HCT116 (cell line): Measurements from ENCODE around the gene RGSL1. TPM values are rescaled to one million over a fixed set of nuclear protein-coding genes. Genes with fewer than 3 reads are reported as not detected.

Source experiments
- ATAC-seq: fragments of 200-7000 bp; cut with Tn5 transposase; 2 replicates; pipeline ENCODE4 v1.9.1; 2020; ENCODE audit warnings: mild to moderate bottlenecking, moderate library complexity
- BruUV-seq: library from RNA; stranded (reverse); fragments of 400-500 nt; replicated peaks from 2 replicates; lab custom pipeline; 2021; lab: Mats Ljungman, UMichigan
- CTCF ChIA-PET: fragments of 300-600 bp; sonication (Branson Sonifier 250); formaldehyde crosslinking; loops from one replicate; lab custom pipeline; 2021; ENCODE audit warnings: antibody characterized with exemption; lab: Charles Lee
- POLR2A ChIA-PET: fragments of 300-600, 350-600 bp; sonication (Branson Sonifier 250); formaldehyde crosslinking; loops from one replicate; lab custom pipeline; 2021; ENCODE audit warnings: antibody characterized with exemption; lab: Charles Lee
- RAD21 ChIA-PET, 2 experiments: fragments of 300-600 bp; sonication (Branson Sonifier 250); formaldehyde crosslinking; loops; one replicate each; lab custom pipeline; 2023; ENCODE audit warnings: low total read pairs in 2 of 2; ENCODE audit not compliant: uncharacterized antibody in 2 of 2, unreplicated experiment in 2 of 2, low non-redundant PET in 1 of 2; lab: Charles Lee
- DNase-seq: peaks from one replicate; pipeline ENCODE4 v3.0.0-alpha.2; 2010; ENCODE audit warnings: low read depth, low spot score
- H2AFZ ChIP-seq: fragments of 200-600 bp; shearing (Covaris generic), sonication (generic); 2 replicates; pipeline ENCODE4 v1.6.1; 2017; ENCODE audit warnings: low read depth, mixed run types, mixed read lengths, antibody characterized with exemption, low read length; ENCODE audit not compliant: poor library complexity, severe bottlenecking
- H3K27ac ChIP-seq: 2 replicates; pipeline ENCODE4 v1.5.1; 2012; ENCODE audit warnings: low read depth, low read length
- H3K27me3 ChIP-seq: fragments of 200-600 bp; sonication (generic); 2 replicates; pipeline ENCODE4 v1.6.1; 2016; ENCODE audit warnings: mixed run types, low read length, mixed read lengths; ENCODE audit not compliant: insufficient read depth
- H3K36me3 ChIP-seq, 2 experiments: fragments of 200-500 bp in 1 of 2; fragments of 200-600 bp in 1 of 2; sonication (Bioruptor generic) in 1 of 2; sonication (generic) in 1 of 2; 2 replicates each; pipeline versions ENCODE4 v1.5.1 to v1.6.1; 2014 to 2016; ENCODE audit warnings: low read length in 2 of 2, inconsistent platforms in 1 of 2, mixed read lengths in 1 of 2, mixed run types in 1 of 2; ENCODE audit not compliant: insufficient read depth in 2 of 2, control insufficient read depth in 1 of 2
- H3K4me1 ChIP-seq, 2 experiments: fragments of 200-600 bp in 1 of 2; sonication (generic) in 1 of 2; 2 replicates each; pipeline versions ENCODE4 v1.5.1 to v1.6.1; 2012 to 2017; ENCODE audit warnings: low read length in 2 of 2, inconsistent platforms in 1 of 2, mild to moderate bottlenecking in 1 of 2, mixed read lengths in 1 of 2, mixed run types in 1 of 2, moderate library complexity in 1 of 2; ENCODE audit not compliant: insufficient read depth in 2 of 2, control insufficient read depth in 1 of 2
- H3K4me2 ChIP-seq: fragments of 200-600 bp; sonication (generic); 2 replicates; pipeline ENCODE4 v1.6.1; 2017; ENCODE audit warnings: mixed run types, low read length, mixed read lengths
- H3K4me3 ChIP-seq, 2 experiments: fragments of 200-600 bp in 1 of 2; sonication (generic) in 1 of 2; replicated peaks in 1 of 2; 2 replicates each; pipeline ENCODE4 v1.5.1; 2011 to 2016; ENCODE audit warnings: low read length in 2 of 2, control low read depth in 1 of 2, low read depth in 1 of 2, mild to moderate bottlenecking in 1 of 2, mixed read lengths in 1 of 2, mixed run types in 1 of 2
- H3K79me2 ChIP-seq: fragments of 200-600 bp; sonication (generic); 2 replicates; pipeline ENCODE4 v1.6.1; 2017; ENCODE audit warnings: mild to moderate bottlenecking, mixed run types, low read length, moderate library complexity, mixed read lengths; ENCODE audit not compliant: insufficient read depth
- H3K9ac ChIP-seq: fragments of 200-600 bp; sonication (generic); 2 replicates; pipeline ENCODE4 v1.6.1; 2016; ENCODE audit warnings: low read length, mixed read lengths
- H3K9me2 ChIP-seq: fragments of 200-600 bp; sonication (generic), shearing (Covaris generic); 2 replicates; pipeline ENCODE4 v1.6.1; 2017; ENCODE audit warnings: mixed run types, mild to moderate bottlenecking, moderate library complexity; ENCODE audit not compliant: insufficient read depth
- H3K9me3 ChIP-seq, 2 experiments: fragments of 200-500 bp in 1 of 2; fragments of 200-600 bp in 1 of 2; sonication (Bioruptor generic) in 1 of 2; sonication (generic) in 1 of 2; 2 replicates each; pipeline ENCODE4 v1.6.1; 2014 to 2017; ENCODE audit warnings: low read length in 2 of 2, mixed read lengths in 2 of 2, inconsistent platforms in 1 of 2, low read depth in 1 of 2, mild to moderate bottlenecking in 1 of 2, mixed run types in 1 of 2, moderate library complexity in 1 of 2; ENCODE audit not compliant: control insufficient read depth in 1 of 2, insufficient read depth in 1 of 2
- H4K20me1 ChIP-seq: fragments of 200-600 bp; sonication (generic), shearing (Covaris generic); 2 replicates; pipeline ENCODE4 v1.6.1; 2017; ENCODE audit warnings: mixed run types, mild to moderate bottlenecking, moderate library complexity; ENCODE audit not compliant: insufficient read depth
- ATF3 ChIP-seq: IDR thresholded peaks from 2 replicates; pipeline ENCODE4 v1.6.1; 2012
- CBX3 ChIP-seq: IDR thresholded peaks from 2 replicates; pipeline ENCODE4 v1.6.1; 2012; ENCODE audit warnings: low read depth
- CEBPB ChIP-seq: IDR thresholded peaks from 2 replicates; pipeline ENCODE4 v1.6.1; 2012; ENCODE audit warnings: low read depth
- CTCF ChIP-seq, 3 experiments: fragments of 200-600 bp in 1 of 3; sonication (generic) in 1 of 3; IDR thresholded peaks in 2 of 3; conservative IDR thresholded peaks in 1 of 3; 2 replicates each; pipeline ENCODE4 v1.5.1; 2012 to 2017; ENCODE audit warnings: low read depth in 2 of 3, low read length in 2 of 3, antibody characterized with exemption in 1 of 3, borderline replicate concordance in 1 of 3, control low read depth in 1 of 3, mild to moderate bottlenecking in 1 of 3, mixed read lengths in 1 of 3, mixed run types in 1 of 3, moderate library complexity in 1 of 3; ENCODE audit not compliant: insufficient read depth in 1 of 3
- EGR1 ChIP-seq: IDR thresholded peaks from 2 replicates; pipeline ENCODE4 v1.6.1; 2012; ENCODE audit warnings: low read depth
- ELF1 ChIP-seq: IDR thresholded peaks from 2 replicates; pipeline ENCODE4 v1.6.1; 2012; ENCODE audit warnings: low read depth, borderline replicate concordance
- EZH2 ChIP-seq: fragments of 200-600 bp; sonication (generic); IDR thresholded peaks from 2 replicates; pipeline ENCODE4 v1.6.1; 2017; ENCODE audit warnings: antibody characterized with exemption, mixed run types
- EZH2phosphoT487 ChIP-seq: fragments of 200-600 bp; IDR thresholded peaks from 2 replicates; pipeline ENCODE4 v1.6.1; 2018; ENCODE audit warnings: antibody characterized with exemption, borderline replicate concordance
- FOSL1 ChIP-seq: IDR thresholded peaks from 2 replicates; pipeline ENCODE4 v1.6.1; 2012; ENCODE audit warnings: low read depth
- JUND ChIP-seq: IDR thresholded peaks from 2 replicates; pipeline ENCODE4 v1.6.1; 2012
- MAX ChIP-seq: IDR thresholded peaks from 2 replicates; pipeline ENCODE4 v1.6.1; 2012
- POLR2AphosphoS5 ChIP-seq: IDR thresholded peaks from 2 replicates; pipeline ENCODE4 v1.6.1; 2011; ENCODE audit warnings: mild to moderate bottlenecking, low read depth, low read length, moderate library complexity
- RAD21 ChIP-seq: IDR thresholded peaks from 2 replicates; pipeline ENCODE4 v1.6.1; 2012; ENCODE audit warnings: low read depth, mild to moderate bottlenecking
- SP1 ChIP-seq: IDR thresholded peaks from 2 replicates; pipeline ENCODE4 v1.6.1; 2012; ENCODE audit warnings: low read depth
- SRF ChIP-seq: IDR thresholded peaks from 2 replicates; pipeline ENCODE4 v1.6.1; 2012; ENCODE audit warnings: low read depth
- TCF7L2 ChIP-seq: IDR thresholded peaks from 2 replicates; pipeline ENCODE4 v1.7.0; 2011; ENCODE audit warnings: borderline replicate concordance, inconsistent platforms; ENCODE audit not compliant: insufficient read depth, insufficient read length; ENCODE audit errors: extremely low read depth
- ZBTB33 ChIP-seq: IDR thresholded peaks from 2 replicates; pipeline ENCODE4 v1.6.1; 2011; ENCODE audit warnings: mild to moderate bottlenecking, low read length, moderate library complexity; ENCODE audit not compliant: insufficient replicate concordance; ENCODE audit errors: extremely low read depth
- ZFX ChIP-seq: fragments of 450-650 bp; IDR thresholded peaks from 2 replicates; pipeline ENCODE4 v1.6.1; 2017
- ZNF274 ChIP-seq: fragments of 200-500 bp; sonication (Bioruptor generic); IDR thresholded peaks from 2 replicates; pipeline ENCODE4 v1.6.1; 2014; ENCODE audit warnings: mild to moderate bottlenecking, low read depth, low read length, inconsistent platforms
- intact Hi-C: fragments of 100-400 bp; cut with micrococcal nuclease; formaldehyde crosslinking; loops from 2 replicates; pipeline ENCODE4 v1.10.0; 2022
- total RNA-seq: library from RNA; stranded (reverse); gene quantifications from one replicate; pipeline ENCODE4 v1.2.1, GENCODE V29; 2021; ENCODE audit not compliant: unreplicated experiment

RGSL1 gene
- total RNA-seq, 1 experiment from 2014 or later, result not detected

GRCh38 chr1:182431278-182431677 is 18.7 kb upstream of the RGSL1 start (continued):
- TF ChIP-seq ZBTB33 (no peak), RAD21 (no peak), SP1 (no peak), ELF1 (no peak)

GRCh38 chr1:182433580-182433979 is 16.4 kb upstream of the RGSL1 start:
- Histone ChIP-seq H3K9me3 (no peaks in the 10 kb centered on the region), H4K20me1 (no peaks in the 10 kb centered on the region), H3K4me3 (no peak overlapping the region), H3K4me2 (no peak overlapping the region), H2AFZ (no peak overlapping the region), H3K36me3 (no peaks in the 10 kb centered on the region), H3K4me1 (no peaks in the 10 kb centered on the region), H3K79me2 (no peaks in the 10 kb centered on the region), H3K27ac (no peak overlapping the region), H3K9ac (no peak overlapping the region), H3K27me3 (no peaks in the 10 kb centered on the region), H3K9me2 (no peaks in the 10 kb centered on the region)
- no TSS peak for BruUV-seq
- intact Hi-C loops, result no loop called here
- ATAC-seq (no peak), DNase-seq (no peak)
- POLR2A ChIA-PET, result no interaction called here
- CTCF ChIA-PET, result no interaction called here
- RAD21 ChIA-PET, result no interaction called here
- no peak for TF ChIP-seq ZBTB33
- TF ChIP-seq POLR2AphosphoS5, result no peak
- no peak for TF ChIP-seq CEBPB
- no peak for TF ChIP-seq ZNF274
- no peak for TF ChIP-seq CTCF (IDR thresholded peaks at IDR 0.05 in 2 of 3, conservative IDR thresholded peaks at IDR 0.05 in 1 of 3; ENCODE audit: borderline replicate concordance in 1 of 3, insufficient read depth in 1 of 3, low read depth in 2 of 3, low read length in 2 of 3)
- no peak for TF ChIP-seq TCF7L2
- no peak for TF ChIP-seq ZFX
- no peak for TF ChIP-seq EGR1
- TF ChIP-seq ELF1, result no peak
- no peak for TF ChIP-seq FOSL1
- no peak for TF ChIP-seq JUND
- no peak for TF ChIP-seq MAX
- no peak for TF ChIP-seq SP1
- no peak for TF ChIP-seq RAD21
- TF ChIP-seq ATF3, result no peak
- no peak for TF ChIP-seq EZH2
- TF ChIP-seq SRF, result no peak
- no peak for TF ChIP-seq EZH2phosphoT487
- no peak for TF ChIP-seq CBX3
